GM21723 (cell line): Measurements from ENCODE around the gene ZDHHC4.

Source experiments
- ATAC-seq: cut with Tn5 transposase; IDR thresholded peaks from one replicate; pipeline ENCODE4 v1.9.1; 2021; ENCODE audit warnings: mild to moderate bottlenecking, moderate library complexity; ENCODE audit not compliant: unreplicated experiment

Gene ZDHHC4

GRCh38 chr7:6604458-6604857, 27.2 kb downstream of the ZDHHC4 start:
- ATAC-seq: no peak

GRCh38 chr7:6606866-6607583, 29.8 kb downstream of the ZDHHC4 start:
- ATAC-seq: no peak

DNA sequence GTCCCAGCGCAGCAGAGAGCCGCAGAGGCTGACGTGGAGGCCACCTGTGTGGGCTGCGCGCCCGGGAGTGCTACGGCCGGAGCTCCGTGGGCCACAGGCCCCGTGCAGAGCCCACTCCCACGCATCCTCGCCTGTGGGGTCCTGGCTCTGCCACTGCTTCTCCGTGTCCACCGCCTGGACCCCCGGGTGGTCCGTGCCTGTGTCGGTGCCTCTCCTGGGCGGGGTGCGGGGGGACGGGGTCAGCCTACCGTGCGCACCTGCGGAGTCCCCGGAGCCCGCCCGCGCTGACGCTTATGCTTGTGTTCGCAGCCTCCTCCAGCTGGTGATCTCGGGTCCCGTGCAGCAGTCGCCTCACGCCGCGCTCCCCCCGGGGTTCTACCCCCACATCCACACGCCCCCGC, 30.4 kb downstream of the ZDHHC4 start:
- no peak for ATAC-seq

GRCh38 chr7:6608081-6608480, 30.8 kb downstream of the ZDHHC4 start:
- no peak for ATAC-seq

- no peak for ATAC-seq
Measured at GRCh38 chr7:6608794-6609193, 31.5 kb downstream of the ZDHHC4 start.

DNA sequence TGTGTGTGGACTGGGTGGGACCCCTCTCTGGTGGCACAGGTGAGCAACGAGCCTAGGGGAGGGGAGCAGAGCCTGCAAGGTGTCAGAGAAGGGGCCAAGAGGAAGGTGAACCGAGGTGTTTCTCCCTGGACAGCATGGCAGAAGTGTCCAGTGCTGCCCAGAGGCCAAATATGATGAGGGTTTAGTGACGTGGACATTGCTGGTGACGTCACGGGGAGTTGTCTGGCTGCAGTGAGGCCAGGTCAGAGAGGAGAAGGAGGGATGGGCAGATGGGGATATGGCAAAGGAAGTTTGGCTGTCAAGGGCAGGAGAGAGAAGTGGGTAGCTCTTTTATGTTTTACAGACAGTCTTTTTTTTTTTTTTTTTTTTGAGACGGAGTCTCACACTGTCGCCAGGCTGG, 35.6 kb downstream of the ZDHHC4 start:
- no peak for ATAC-seq

- no peak for ATAC-seq
Measured at GRCh38 chr7:6613706-6614105, 36.5 kb downstream of the ZDHHC4 start.

GRCh38 chr7:6614953-6615722, 37.9 kb downstream of the ZDHHC4 start, which contains the start of gene ZNF853:
TSS of gene ZNF853 (plus strand) at chr7:6615610. CDS start at chr7:6616175, 565 bp downstream.
- ATAC-seq: no peak

- no peak for ATAC-seq
Measured at GRCh38 chr7:6615723-6616555, 38.7 kb downstream of the ZDHHC4 start.

GRCh38 chr7:6616854-6617643, 39.8 kb downstream of the ZDHHC4 start:
- ATAC-seq: no peak

GRCh38 chr7:6618621-6619020, 41.4 kb downstream of the ZDHHC4 start:
- ATAC-seq: no peak

- no peak for ATAC-seq
Measured at GRCh38 chr7:6619961-6620360, 42.7 kb downstream of the ZDHHC4 start.

GRCh38 chr7:6621195-6622133, 44.2 kb downstream of the ZDHHC4 start:
- ATAC-seq: no peak

DNA sequence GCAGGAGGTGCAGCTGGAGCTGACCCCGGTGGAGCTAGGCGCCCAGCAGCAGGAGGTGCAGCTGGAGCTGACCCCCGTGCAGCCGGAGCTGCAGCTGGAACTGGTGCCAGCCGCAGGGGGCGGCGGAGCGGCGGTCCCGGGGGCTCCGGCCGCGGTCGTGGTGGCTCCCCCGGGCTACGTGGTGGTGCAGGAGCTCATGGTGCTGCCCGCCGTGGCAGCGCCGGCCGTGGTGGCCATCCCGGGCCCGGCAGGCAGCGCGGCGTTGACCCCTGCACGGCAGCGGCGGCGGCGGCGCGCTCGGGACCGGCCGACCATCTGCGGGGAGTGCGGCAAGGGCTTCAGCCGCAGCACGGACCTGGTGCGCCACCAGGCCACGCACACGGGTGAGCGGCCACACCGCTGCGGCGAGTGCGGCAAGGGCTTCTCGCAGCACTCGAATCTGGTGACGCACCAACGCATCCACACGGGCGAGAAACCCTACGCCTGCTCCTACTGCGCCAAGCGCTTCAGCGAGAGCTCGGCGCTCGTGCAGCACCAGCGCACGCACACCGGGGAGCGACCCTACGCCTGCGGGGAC, 45.0 kb downstream of the ZDHHC4 start:
- no peak for ATAC-seq

DNA sequence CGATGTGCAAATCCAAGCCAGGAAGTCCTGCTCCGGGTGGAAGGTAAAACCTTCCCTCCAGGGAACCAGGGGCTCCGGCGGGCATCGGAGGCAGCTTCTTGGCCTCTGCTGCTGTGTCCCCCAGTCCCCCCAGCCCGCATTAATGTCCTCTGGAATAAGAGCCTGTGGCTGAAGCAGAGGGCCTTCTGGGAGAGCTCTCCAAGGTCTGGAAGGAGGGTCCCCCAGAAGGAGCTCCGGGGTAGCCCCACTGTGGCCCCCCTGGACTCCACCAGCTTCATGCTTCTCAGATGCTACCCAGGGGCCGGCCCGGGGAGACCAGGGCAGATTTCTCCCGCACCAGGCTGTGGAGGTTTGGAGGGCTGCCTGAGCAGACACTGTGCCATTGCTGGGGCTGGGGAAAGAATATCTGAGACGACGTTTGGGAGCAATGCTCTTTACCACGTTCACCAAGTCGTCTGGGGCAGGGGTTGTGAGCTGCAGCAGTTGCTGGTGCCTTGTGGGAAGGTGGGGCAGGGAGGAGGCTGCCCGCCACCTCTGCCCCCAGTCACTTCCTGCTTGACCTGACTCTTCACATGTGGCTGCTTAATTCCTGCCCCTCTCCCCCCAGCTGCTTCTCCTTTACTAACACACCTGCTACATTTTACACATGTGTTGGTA, 46.5 kb downstream of the ZDHHC4 start:
- ATAC-seq: no peak

DNA sequence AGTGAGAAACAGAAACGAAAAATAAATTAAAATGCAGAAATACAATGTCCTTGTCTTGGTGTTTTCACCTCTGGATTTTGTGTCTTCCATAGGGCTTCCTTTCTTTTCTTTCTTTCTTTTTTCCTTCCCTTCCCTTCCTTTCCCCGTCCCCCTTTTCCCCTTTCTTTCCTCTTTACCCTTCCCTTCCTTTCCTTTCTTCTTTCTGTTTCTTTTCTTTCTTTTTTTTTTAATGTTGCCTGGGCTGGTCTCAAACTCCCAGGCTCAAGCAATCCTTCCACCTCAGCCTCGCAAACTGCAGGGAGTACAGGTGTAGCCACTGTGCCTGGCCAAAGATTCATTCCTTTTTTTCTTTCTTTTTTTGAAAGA, 47.0 kb downstream of the ZDHHC4 start:
- no peak for ATAC-seq

DNA sequence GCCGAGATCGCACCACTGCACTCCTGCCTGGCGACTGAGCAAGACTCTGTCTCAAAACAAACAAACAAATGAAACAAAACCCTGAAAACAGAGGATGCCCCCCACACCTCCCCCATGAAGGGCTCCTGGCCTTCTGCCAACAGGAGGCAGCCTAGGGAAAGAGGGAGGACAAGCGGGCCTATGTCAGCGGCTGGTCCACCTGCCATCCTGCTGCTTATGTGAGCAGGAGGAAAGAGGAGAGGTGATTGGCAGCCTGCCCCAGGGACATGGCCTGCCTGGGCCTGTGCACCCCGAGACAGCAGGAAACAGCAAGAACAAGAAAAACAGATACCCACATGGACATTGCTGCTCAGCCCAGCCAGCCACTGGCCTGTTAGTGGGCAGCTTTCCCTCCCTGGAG, 50.8 kb downstream of the ZDHHC4 start:
- ATAC-seq: no peak

- no peak for ATAC-seq
Measured at GRCh38 chr7:6630007-6630849, 53.0 kb downstream of the ZDHHC4 start.
